Neural cell (in vitro differentiated cells): ENCODE data around the gene IL21R.

Experiments
- CTCF ChIP-seq: fragments of 450-650 bp; IDR thresholded peaks from 2 replicates; pipeline ENCODE4 v1.5.1; 2014; ENCODE audit warnings: antibody characterized with exemption, mild to moderate bottlenecking, moderate library complexity; ENCODE audit not compliant: poor library complexity, severe bottlenecking
- POLR2AphosphoS5 ChIP-seq: IDR thresholded peaks from 2 replicates; pipeline ENCODE4 v1.6.1; 2012
- TAF1 ChIP-seq: IDR thresholded peaks from 2 replicates; pipeline ENCODE4 v1.6.1; 2012; ENCODE audit warnings: low read depth

DNA sequence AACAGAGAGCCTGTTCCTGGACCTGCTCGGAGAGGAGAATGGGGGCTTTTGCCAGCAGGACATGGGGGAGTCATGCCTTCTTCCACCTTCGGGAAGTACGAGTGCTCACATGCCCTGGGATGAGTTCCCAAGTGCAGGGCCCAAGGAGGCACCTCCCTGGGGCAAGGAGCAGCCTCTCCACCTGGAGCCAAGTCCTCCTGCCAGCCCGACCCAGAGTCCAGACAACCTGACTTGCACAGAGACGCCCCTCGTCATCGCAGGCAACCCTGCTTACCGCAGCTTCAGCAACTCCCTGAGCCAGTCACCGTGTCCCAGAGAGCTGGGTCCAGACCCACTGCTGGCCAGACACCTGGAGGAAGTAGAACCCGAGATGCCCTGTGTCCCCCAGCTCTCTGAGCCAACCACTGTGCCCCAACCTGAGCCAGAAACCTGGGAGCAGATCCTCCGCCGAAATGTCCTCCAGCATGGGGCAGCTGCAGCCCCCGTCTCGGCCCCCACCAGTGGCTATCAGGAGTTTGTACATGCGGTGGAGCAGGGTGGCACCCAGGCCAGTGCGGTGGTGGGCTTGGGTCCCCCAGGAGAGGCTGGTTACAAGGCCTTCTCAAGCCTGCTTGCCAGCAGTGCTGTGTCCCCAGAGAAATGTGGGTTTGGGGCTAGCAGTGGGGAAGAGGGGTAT, 39.3 kb upstream of the IL21R start:
- TF ChIP-seq CTCF (no peak), POLR2AphosphoS5 (no peak), TAF1 (no peak)
